HTR-8/SVneo (cell line): Measurements from ENCODE around the gene HEPACAM.

ENCODE experiments used
- DNase-seq: peaks from one replicate; pipeline ENCODE4 v3.0.0; 2011; ENCODE audit warnings: low spot score, mixed read lengths; ENCODE audit not compliant: insufficient read length
- FAIRE-seq: peaks from 2 replicates; lab custom pipeline; 2011; peaks lifted over from hg19 to GRCh38; lab: Jason Lieb, UNC

HEPACAM gene

DNA sequence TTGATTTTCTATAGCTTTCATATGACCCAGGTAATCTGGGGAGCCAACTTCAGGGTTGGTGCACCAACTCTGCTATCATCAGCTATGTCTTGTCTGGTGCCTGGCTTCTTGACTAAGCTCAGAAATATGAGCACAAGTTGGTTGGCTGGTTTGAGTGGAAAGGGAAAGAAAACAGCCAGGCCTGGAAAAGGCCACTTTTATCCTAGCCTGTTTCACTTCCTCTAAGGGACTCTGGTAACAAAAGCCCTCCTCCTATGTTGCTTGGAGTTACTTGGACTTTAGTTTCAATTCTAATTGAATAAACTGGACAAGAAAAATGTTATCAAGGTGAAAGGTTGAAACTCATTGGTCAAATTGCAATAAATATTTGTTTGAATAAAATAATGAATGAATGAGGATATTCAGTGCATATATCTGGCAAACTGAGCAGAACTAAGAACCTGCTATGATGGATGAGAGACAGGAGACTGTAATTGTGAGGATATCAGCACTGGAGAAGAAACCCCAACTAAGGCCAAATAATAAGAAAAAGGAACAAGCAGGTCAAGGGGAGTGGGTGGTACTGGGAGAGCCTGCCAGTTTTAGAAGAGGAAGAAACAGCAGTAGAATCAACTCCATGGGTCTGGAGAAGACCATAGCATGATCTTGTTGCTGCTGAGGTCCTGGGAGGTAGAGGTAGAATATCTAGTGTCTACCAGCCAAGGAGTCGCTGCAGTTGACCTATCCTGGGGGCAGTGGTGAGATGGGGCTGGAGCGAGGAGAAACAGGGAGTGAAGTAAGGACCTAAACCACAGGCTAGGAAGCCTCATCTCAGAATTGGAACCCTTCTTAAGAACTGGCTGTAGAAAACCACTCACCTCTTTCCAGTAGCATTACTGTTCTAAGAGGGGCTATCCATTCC, 46.4 kb downstream of the HEPACAM start:
- FAIRE-seq (no peak), DNase-seq (no peak)

DNA sequence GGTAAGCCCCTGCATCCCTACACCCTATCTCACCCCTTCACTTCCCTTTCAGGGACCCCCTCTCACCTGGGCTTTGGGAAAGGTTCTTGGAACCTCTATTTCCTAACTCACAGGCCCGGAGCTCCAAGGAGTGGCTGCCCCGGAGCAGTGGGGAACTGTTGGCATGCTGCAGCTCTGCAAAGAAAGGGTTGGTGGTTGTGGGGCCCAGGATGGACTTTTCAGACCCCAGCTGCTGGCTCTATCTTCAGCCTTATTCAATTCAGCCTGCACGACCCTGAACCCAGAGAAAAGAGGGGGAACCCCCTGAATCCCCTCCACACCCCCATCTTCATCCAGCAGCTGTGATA, 48.2 kb downstream of the HEPACAM start:
- FAIRE-seq (no peak), DNase-seq (no peak)

DNA sequence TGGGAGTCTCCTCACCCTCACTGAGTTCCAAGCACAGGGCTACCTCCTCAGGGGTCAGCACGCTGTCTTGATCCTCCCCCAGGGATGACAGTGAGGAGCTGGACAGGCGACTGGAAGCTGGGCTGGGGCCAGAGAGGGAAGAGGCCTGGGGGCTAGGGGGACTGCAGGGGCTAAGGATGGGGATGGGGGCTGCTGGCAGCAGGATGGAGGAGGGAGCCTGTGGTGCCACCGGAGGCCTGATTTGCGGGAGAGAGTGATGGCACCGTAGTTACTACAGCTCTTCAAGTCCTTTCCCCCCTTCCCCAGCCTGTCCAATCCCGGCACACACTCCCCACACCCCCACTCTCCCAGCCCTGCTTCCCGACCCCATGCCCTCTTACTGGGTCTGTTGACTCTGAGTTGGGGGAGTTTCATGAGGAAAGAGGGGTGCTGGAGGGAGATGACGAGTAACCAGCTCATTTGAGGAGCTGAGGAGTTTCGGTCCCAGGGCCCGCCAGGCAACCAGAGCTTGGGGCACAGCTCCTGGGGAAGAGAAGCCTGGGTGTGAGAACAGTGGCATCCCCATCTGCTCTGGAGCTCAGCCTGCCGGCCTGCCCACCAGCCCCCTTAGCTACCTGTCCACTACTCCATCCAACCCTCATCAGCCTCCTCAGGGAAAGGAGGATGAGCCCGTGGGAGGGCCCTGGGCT, 48.7 kb downstream of the HEPACAM start:
- DNase-seq (no peak), FAIRE-seq (no peak)

DNA sequence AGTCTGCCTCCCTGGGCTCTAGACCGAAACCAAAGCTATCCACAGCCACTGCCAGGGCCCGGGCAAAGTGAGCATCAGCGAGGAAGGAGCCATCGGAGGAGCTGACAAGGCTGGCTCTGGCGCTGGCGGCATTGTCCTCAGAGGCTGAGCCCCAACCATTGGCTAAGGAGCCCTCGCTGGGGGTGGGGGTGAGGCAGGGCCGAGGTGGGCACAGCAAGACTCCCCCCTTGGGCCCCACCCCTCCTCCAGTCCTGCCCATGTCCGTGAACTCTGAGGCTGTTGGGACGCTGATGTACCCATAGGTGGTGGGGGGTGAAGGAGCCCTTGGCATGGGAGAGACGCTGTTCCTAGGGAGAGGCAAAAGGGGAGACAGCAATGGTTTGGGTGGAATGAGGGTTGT, 49.4 kb downstream of the HEPACAM start:
- FAIRE-seq (no peak), DNase-seq (no peak)

DNA sequence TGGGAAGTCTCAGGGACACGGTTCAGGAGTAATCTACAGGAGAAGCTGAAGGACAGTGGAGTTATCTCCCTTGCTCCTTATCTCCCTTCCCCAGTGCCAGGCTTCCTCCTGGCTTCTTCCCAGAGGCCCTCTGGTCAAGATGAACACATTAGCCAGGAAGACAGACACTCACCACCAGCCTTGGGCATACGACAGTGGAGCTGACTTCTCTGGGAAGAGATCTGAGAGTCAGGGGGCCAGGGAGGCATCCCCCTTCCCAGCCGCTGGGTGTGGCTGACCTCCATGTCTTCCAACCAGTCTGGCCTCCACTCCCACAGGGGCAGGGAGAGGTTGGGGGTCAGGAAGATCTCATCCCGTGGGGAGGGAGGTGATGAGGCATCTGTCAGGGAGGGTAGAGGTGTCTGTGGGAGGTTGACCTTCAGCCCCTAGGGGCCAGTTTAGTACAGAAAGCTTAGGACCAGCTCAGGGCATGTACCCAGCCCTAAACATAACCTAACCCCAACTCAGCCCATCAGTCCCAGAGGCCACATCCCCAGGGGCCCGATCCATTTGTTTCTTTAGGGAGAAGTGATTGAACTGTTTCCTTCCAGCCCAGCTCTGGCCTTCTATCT, 50.9 kb downstream of the HEPACAM start:
- FAIRE-seq, result no peak
- DNase-seq, result no peak

DNA sequence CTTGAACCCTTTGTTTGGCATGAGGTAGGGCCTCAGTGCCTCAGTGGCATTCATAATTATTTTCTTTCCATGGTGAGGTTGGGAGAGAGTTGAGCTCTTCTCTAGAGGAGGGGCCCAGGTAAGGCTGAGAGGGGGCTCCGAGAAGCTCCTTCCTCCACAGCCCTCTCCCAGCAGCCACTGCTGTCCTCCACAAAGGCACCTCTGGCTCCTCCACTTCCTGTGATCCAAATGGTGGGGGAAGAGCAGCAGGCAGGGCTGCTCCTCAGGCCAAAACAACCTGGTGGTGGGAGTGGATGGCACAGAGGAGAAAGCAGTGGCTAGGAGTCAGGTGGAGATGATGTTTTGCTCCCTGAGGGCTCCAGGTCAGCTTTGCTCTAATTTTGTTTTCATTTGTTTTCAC, 51.5 kb downstream of the HEPACAM start:
- DNase-seq (no peak), FAIRE-seq (no peak)

DNA sequence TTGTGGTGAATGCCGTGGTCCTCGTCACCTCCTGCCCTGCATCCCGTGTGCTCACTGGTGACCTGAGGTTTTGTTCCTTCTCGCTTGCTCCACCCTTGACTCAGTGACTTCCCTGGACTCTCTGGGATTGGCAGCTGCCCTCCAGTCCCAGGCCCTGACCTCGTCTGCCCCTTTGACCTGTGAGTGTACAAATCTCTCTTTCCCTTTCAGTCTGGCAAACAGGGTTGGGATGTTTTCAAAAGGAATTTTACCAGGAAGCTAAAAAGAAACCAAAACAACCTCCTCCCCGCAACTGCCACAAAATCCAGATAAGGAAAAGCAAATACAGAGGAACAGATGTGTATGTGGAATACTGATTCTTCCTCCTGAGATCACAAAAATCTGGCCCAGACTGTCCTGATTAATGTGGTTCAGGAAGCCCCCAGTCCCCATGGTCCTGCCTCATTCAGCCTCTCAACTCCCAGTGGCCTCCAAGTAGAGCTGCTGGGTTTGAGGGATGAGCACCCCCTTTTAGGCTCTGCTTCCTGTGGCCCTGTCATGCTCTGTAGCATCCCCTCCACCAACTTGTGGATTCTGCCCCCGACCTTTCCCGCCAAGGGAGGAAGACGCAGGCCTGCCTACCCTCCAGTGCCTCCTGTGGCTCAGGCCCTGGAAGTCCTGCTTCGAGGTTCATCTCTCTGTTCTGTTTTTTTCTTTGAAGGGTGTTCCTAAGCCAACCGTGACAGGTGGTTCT, 53.3 kb downstream of the HEPACAM start:
- DNase-seq, result no peak
- FAIRE-seq, result no peak

DNA sequence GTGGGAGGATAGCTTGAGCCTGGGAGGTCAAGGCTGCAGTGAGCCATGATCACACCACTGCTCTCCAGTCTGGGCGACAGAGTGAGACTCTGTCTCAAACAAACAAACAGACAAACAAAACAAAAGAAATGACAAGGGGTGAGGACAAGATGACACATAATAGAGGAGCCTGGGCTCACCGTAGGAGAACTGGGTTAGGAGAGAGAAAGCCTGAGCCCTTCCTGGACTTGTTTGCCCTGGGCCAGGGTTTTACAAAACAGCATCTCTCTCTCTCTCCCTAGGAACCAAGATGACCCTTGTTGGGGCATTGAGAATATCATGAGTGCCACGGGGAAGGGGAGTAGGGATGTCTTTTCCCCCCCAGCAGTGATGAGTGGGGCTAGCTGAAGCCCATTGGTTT, 54.9 kb downstream of the HEPACAM start:
- DNase-seq, result no peak
- FAIRE-seq, result no peak

DNA sequence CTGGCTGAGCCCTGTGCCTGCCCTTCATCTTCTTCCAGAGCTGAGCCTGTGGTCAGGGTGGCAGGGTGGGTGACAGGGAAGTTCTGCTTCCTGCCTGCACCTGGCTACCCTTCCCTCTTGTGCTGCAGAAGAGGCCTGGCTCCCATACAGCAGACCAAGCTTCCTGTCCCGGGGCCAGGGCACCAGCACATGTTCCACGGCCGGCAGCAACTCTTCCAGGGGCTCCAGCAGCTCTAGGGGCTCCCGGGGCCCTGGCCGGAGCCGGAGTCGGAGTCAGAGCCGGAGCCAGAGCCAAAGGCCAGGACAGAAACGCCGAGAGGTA, 55.6 kb downstream of the HEPACAM start:
- DNase-seq, result no peak
- FAIRE-seq, result no peak

DNA sequence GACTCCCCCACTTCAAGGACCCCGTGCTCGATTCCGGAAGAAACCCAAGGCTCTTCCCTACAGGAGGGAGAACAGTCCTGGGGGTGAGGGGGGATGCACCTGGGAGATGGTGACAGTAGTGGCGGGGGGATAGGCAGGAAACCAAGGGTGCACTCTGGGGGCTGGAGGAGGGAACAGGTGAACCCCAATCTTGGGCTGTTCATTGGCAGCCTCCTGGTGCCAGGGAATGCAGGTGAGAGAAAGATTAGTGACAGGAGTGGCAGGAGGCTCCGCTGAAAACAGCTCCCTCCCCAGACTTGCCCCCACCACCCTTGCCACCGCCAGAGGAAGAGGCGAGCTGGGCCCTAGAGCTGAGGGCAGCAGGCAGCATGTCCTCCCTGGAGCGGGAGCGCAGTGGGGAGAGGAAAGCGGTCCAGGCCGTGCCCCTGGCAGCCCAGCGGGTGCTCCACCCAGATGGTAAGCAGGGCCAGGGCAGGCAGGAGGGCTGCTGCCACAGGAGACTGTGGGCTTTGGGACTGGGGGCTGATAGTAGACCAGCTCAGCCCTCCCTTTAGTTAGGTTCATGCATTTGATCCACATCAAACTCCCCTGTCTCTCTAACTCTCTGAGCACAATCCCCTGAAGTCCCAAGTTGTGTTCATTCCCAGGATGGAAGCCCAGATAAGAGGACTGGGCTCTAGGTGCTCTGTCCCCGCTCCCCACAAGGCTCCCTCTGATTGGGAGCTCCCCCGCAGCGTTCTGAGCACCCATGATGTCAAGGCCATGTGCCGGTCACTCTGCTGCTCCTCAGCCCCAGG, 56.2 kb downstream of the HEPACAM start:
- DNase-seq (no peak), FAIRE-seq (no peak)

DNA sequence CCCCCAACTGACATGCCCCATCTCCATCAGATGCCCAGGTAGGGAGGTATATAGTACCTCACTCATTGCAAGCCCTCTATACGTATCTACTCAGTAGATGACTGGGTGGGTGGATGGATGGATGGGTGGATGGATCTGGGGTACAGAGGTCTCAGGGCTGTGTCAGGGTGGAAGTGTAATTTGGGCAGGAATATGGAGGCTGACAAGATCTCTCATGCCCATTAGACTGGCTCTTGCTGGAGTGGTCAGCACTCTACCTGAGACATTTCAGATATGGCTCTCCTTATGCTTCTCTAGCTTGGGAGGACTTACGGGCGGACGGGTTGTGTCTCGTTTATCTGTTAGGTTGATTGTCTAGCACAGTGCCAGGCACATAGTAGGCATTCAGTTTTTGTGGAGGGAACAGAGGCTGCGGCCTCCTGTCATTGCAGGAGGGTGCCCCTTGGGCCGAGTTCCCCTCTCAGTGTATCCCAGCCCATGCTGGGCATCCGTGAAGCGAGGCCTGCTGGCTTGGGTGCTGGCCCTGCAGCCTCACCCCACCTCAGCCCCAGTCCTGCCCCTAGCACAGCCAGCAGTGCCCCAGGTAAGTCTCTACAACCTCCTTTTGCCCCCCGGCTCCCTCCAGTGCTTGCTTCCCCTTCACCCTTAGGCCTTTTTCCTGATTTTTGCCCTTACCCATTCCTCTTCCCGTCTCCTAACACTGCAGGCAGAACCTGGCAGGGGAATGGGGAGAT, 56.9 kb downstream of the HEPACAM start:
- FAIRE-seq (no peak), DNase-seq (no peak)

DNA sequence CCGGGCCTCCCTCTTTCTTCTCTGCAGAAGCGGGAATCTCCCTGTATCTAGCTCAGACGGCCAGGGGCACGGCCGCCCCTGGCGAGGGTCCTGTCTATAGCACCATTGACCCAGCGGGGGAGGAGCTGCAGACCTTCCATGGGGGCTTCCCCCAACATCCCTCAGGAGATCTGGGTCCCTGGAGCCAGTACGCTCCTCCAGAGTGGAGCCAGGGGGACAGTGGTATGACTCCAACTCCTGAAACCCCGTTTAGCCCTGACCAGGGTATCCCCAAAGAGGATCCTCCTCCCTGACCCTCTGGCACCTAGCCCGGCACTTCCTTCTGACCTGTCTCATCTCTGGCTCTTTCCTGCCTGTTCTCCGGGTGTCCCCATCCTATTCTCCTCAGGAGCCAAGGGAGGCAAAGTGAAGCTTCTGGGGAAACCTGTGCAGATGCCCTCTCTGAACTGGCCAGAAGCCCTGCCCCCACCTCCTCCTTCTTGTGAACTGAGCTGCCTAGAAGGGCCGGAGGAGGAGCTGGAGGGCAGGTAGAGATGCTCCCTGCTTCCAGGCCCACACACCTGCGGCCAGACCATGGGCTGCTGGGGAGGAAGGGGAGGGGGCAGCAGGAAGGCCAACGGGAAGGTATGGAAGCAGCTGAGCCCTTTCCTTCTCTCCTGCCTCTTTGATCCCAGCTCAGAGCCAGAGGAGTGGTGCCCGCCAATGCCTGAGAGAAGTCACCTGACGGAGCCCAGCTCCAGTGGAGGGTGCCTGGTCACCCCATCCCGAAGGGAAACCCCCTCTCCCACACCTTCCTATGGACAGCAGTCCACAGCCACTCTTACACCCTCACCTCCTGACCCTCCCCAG, 57.7 kb downstream of the HEPACAM start:
- FAIRE-seq (no peak), DNase-seq (no peak)

DNA sequence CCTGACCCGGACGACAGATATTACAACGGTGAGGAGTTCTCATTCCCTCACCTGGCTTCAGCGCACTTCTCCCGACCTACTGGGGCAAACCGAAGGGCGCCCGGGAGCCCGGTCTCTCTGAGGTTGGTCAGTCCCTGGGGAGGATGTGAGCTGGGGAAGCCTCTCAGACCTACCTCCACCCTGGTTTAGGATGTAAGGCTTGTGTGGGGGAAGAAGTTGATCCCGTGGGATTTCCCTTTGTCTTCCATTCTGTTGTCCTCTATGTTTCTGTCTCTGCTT, 58.3 kb downstream of the HEPACAM start:
- no peak for DNase-seq
- no peak for FAIRE-seq

DNA sequence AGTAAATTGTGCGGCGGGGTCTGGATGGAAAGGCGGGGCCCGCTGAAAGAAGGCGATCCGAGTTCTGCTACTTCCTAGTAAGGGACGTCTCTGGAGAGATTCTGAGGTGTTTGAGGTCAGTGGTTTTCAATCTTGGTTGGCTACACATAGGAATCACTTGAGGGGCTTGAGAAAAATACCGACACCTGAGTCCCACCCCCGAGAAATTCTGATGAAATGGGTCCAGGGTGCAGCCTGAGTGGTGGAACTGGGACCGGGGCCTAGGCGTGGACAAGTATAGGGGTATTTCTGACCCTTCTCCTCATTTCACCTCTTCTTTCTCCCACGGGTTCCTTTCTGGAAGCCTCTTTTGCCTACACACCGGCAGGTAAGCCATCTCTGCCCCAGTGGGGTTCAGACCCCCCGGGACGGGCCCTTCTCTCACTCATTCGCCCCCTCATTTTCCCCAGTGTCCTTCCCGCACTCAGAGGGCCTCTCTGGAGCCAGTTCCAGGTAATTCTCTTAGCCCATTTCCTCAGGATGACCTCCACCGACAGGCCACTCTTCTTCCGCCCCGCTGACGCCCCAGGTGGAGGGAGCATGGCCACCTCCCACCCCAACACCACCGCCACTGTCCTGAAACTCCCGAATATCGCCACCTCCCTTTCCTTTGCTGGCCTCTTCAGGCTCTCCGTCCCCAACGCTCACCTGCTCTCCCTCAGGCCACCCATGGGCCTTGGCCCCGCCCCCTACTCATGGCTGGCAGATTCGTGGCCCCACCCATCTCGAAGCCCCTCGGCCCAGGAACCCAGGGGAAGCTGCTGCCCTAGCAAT, 58.8 kb downstream of the HEPACAM start:
- FAIRE-seq, result no peak

DNA sequence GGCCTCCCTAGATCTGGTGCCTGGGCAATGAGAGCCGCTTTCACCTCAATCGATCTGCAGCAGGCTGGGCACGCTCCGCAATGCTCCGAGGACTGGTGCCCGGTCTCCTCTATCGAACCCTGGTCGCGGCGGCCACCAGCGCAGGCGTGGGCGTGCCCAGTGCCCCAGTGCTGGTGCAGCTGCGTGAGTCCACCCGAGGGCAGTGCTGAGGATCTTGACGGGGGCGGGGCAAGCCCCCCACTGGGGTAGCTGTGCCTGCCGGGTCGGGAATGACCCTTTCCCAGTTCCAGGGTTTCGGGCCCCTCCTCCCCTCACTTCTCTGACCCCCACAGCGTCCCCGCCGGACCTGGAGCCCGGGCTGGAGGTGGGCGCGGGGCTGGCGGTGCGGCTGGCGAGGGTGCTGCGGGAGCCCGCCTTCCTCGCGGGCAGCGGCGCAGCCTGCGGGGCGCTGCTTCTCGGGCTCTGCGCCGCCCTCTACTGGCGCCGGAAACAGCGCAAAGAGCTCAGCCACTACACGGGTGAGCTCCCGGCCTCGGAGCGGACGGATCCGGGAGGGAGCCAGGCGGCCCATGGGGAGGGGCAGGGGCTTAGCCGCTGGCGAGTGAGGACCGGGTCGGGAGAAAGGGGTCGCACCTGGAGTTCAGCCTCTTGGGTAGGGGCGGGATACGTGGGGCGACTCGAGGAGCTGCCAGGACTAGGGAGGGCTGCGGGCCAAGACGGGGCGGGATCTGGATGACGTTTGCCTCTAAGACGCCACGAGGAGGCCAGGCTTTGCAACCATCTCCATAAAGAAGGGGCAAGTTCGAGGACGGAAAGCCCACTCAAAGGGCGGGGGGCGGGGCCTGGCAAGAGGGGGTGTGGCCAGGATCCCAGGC, 59.7 kb downstream of the HEPACAM start:
- no peak for FAIRE-seq

More for the DNA sequence above, 58.8 kb downstream of the HEPACAM start:
- DNase-seq, result no peak

DNA sequence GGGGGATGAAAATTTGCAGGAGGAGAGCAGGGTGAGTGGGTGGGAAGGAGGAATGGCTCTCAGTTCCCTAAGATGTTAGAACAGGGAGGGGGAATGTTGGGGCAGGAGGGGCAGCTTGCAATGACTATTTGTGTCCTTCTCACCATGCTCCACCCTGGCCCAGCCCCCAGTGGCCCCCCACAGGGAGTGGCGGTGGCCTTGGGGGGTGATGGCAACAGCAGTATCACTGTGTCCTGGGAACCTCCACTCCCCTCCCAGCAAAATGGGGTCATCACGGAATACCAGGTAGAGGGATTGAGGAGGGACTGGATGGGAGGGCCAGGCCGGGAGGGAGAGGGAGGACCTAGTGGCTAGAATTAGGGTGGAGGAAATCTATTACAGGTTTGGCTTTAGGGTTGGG, 60.4 kb downstream of the HEPACAM start:
- DNase-seq, result no peak
- FAIRE-seq, result no peak

More for the DNA sequence above, 59.7 kb downstream of the HEPACAM start:
- DNase-seq, result peak; percentile 85
